Left lung (tissue), 10 donors: ENCODE data around the gene S100A4. TPM values are rescaled to one million over a fixed set of nuclear protein-coding genes. Genes with fewer than 3 reads are reported as not detected.

Experiments
- ATAC-seq: fragments of 200-7000 bp; cut with Tn5 transposase; one replicate; pipeline ENCODE4 v1.9.1; 2020; ENCODE audit warnings: moderate library complexity
- DNase-seq, 4 donors: peaks; one replicate each; pipeline ENCODE4 v3.0.0-alpha.2; 2013 to 2020
- H3K27ac ChIP-seq, 2 donors: fragments of 200-600 bp; sonication (generic) in 1 of 2; one replicate each; pipeline versions ENCODE4 v1.5.0 to v1.8.0; 2020 to 2021
- H3K27me3 ChIP-seq, 2 donors: fragments of 200-600 bp; sonication (generic) in 1 of 2; one replicate each; pipeline versions ENCODE4 v1.5.0 to v1.8.0; 2020 to 2021
- H3K36me3 ChIP-seq, 2 donors: fragments of 200-600 bp; sonication (generic) in 1 of 2; one replicate each; pipeline versions ENCODE4 v1.5.0 to v1.8.0; 2020 to 2021
- H3K4me1 ChIP-seq, 2 donors: fragments of 200-600 bp; one replicate each; pipeline ENCODE4 v1.8.0; 2021
- H3K4me3 ChIP-seq, 2 donors: fragments of 200-600 bp; sonication (generic) in 1 of 2; one replicate each; pipeline versions ENCODE4 v1.5.0 to v1.8.0; 2020 to 2021; ENCODE audit warnings: mild to moderate bottlenecking in 1 of 2
- H3K9me3 ChIP-seq, 2 donors: fragments of 200-600 bp; sonication (generic) in 1 of 2; one replicate each; pipeline versions ENCODE4 v1.5.0 to v1.8.0; 2020 to 2021
- CTCF ChIP-seq, 2 donors: fragments of 200-600 bp; sonication (generic) in 1 of 2; IDR thresholded peaks; one replicate each; pipeline versions ENCODE4 v1.5.0 to v1.8.0; 2021; ENCODE audit warnings: antibody characterized with exemption in 2 of 2
- intact Hi-C, 2 donors: fragments of 100-400 bp; cut with DNase I; formaldehyde crosslinking; loops; one replicate each; pipeline versions ENCODE4 v1.11.2 to v1.14.2; 2022
- polyA plus RNA-seq, 6 donors: library from polyadenylated mRNA; unstranded; fragments of 120-200 nt; gene quantifications; one replicate each; pipeline ENCODE4 v1.2.1, GENCODE V29; 2013; ENCODE audit not compliant: insufficient read length in 6 of 6
- total RNA-seq, 2 donors: library from RNA; stranded (reverse); fragmentation: NEBNext Ultra II Directional; extraction: Animal tissue kit (Norgen Biotek cat#: 25700); gene quantifications; one replicate each; pipeline ENCODE4 v1.2.1, GENCODE V29; 2021
- donor health status: DM: no; HTN: yes; CAD: no.
- donor health status: DM: no; HTN: no; CAD: no.

The S100A4 gene
- total and polyA plus RNA-seq, 8 donors = 15.0 to 1,192 (median 22.4) TPM

DNA sequence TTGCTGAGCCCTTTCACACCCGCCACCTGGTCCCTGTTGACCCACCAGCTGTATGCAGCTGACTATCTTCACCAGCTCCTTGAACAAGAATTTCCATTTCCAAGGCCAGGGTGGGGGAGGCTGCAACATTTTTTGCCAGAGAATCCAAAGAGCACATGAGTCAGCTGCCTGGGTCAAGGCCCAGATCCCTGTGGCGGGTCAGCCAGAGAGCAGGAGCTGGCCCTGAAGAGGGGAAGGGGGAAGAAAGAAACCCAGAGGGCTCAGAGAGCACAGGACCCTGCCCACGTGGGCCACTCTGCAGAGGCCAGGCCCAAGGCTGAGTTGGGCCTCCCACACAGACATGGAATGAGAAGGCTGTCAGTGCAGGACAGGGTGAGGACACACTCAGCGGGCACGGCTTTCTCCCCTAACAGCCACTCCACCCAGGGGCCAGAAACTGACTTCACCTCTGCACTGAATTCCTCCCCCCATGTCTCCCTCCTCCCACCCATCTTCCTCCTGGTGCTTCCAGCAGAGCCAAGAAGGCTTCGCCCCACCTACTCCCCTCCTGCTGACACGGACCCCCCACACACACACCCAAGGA is 38.7 kb downstream of the S100A4 start:
- TF ChIP-seq CTCF (IDR thresholded peaks at IDR 0.05) = no peak
- intact Hi-C loops = no loop called here
- ATAC-seq (peak; percentile 75), DNase-seq (peak in 3 of 4 donors; percentile 80 to 90 (median 82))
- Histone ChIP-seq H3K27me3 (no peaks in the 10 kb centered on the region), H3K27ac (peak overlapping the region; percentile 39 to 53), H3K4me3 (no peak overlapping the region), H3K4me1 (peaks cover 0 to 10% of the 10 kb centered on the region in 2 donors), H3K9me3 (no peaks in the 10 kb centered on the region), H3K36me3 (no peaks in the 10 kb centered on the region)

DNA sequence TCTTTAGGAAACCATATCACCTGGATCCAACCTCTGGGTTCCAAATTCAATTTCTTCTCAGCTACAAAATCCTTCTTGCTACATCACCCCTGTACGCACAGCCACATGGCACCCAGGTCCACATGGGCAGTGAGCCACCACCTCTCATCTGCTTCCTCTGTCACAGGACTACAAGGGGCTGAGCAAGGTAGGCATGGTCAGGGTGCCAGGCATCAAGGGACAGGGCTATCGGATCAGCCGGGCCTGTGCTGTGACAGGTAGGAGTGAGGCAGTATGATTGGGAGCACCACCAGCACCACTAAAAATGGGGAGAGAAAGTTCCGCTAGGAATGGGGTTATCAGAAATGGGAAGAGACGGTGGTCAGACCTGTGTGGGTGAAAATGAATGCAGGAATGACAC is 39.2 kb downstream of the S100A4 start:
- Histone ChIP-seq H3K36me3 (no peaks in the 10 kb centered on the region), H3K27ac (no peak overlapping the region), H3K27me3 (no peaks in the 10 kb centered on the region), H3K4me3 (no peak overlapping the region), H3K9me3 (no peaks in the 10 kb centered on the region), H3K4me1 (peaks cover 0 to 8% of the 10 kb centered on the region in 2 donors)
- intact Hi-C loops = no loop called here
- no peak for TF ChIP-seq CTCF (IDR thresholded peaks at IDR 0.05)
- DNase-seq (no peak), ATAC-seq (no peak)

DNA sequence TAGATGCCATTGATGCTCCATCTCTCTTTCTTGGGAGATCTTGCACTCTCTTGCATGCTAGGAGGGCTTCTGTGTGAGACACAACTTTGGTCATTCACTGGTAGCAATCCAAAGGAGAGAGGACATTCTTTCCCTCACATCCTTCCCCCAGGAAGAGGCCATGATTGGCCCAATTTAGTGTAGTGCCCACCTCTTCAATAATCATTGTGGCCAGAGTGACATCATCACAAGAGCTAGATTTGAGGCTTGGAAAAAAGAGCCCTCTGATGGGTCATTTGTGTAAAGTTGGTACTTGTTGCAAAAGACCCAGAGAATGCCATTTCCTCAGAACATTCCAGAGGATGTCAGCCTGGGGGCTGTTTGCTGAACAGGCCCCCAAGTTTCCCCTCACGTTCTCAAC is 40.0 kb downstream of the S100A4 start:
- no peak for ATAC-seq
- H3K9me3 ChIP-seq = no peaks in the 10 kb centered on the region
- H3K4me3 ChIP-seq = no peak overlapping the region
- no peaks in the 10 kb centered on the region for H3K4me1 ChIP-seq
- no peaks in the 10 kb centered on the region for H3K36me3 ChIP-seq
- no peaks in the 10 kb centered on the region for H3K27me3 ChIP-seq
- DNase-seq = no peak
- no peak for TF ChIP-seq CTCF (IDR thresholded peaks at IDR 0.05)
- H3K27ac ChIP-seq = no peak overlapping the region
- intact Hi-C loops = no loop called here

GRCh38 chr1:153503766-153504165 is 41.8 kb downstream of the S100A4 start:
- Histone ChIP-seq H3K9me3 (no peaks in the 10 kb centered on the region), H3K27ac (no peak overlapping the region), H3K4me1 (no peaks in the 10 kb centered on the region), H3K27me3 (no peaks in the 10 kb centered on the region), H3K36me3 (no peaks in the 10 kb centered on the region), H3K4me3 (no peak overlapping the region)
- intact Hi-C loops = no loop called here
- DNase-seq = no peak
- ATAC-seq = no peak
- TF ChIP-seq CTCF (IDR thresholded peaks at IDR 0.05) = no peak

- no peaks in the 10 kb centered on the region for H3K36me3 ChIP-seq
- peak in 1 of 4 donors; percentile 60 for DNase-seq
- ATAC-seq = no peak
- H3K4me3 ChIP-seq = no peak overlapping the region
- no peak overlapping the region for H3K27ac ChIP-seq
- no peak for TF ChIP-seq CTCF (IDR thresholded peaks at IDR 0.05)
- H3K4me1 ChIP-seq = no peaks in the 10 kb centered on the region
- no peaks in the 10 kb centered on the region for H3K9me3 ChIP-seq
- intact Hi-C loops = no loop called here
- H3K27me3 ChIP-seq = no peaks in the 10 kb centered on the region
Measured at GRCh38 chr1:153498746-153499145, 46.9 kb downstream of the S100A4 start.
